Liver (tissue), 3 donors: ENCODE results near the gene RAB11A.
A peak's percentile ranks its signal among the peaks of the same experiment; 100 is the strongest.

Source experiments
- ATF3 ChIP-seq: IDR thresholded peaks from 2 replicates; pipeline ENCODE4 v1.6.1; 2016; ENCODE audit warnings: antibody characterized with exemption
- CTCF ChIP-seq: fragments of 150-350 bp; IDR thresholded peaks from 2 replicates; pipeline ENCODE4 v1.5.1; 2017; ENCODE audit warnings: improper control_type of control experiment, low read depth, low read length; ENCODE audit not compliant: missing input control
- GABPA ChIP-seq, 2 donors: IDR thresholded peaks in 1 of 2; conservative IDR thresholded peaks in 1 of 2; 2 replicates each; pipeline ENCODE4 v1.6.1; 2016; ENCODE audit warnings: antibody characterized with exemption in 2 of 2, mild to moderate bottlenecking in 1 of 2, moderate library complexity in 1 of 2
- HNF4A ChIP-seq, 2 donors: conservative IDR thresholded peaks; 2 replicates each; pipeline ENCODE4 v1.6.1; 2016; ENCODE audit warnings: antibody characterized with exemption in 2 of 2, mild to moderate bottlenecking in 2 of 2
- HNF4G ChIP-seq: IDR thresholded peaks from 2 replicates; pipeline ENCODE4 v1.6.1; 2016; ENCODE audit warnings: antibody characterized with exemption
- JUND ChIP-seq, 2 donors: IDR thresholded peaks; 2 replicates each; pipeline ENCODE4 v1.6.1; 2016; ENCODE audit warnings: antibody characterized with exemption in 2 of 2
- MAX ChIP-seq: IDR thresholded peaks from 2 replicates; pipeline ENCODE4 v1.6.1; 2016; ENCODE audit warnings: antibody characterized with exemption
- NR2F2 ChIP-seq: IDR thresholded peaks from 2 replicates; pipeline ENCODE4 v1.6.1; 2016; ENCODE audit warnings: antibody characterized with exemption
- RAD21 ChIP-seq, 2 donors: IDR thresholded peaks; 2 replicates each; pipeline ENCODE4 v1.6.1; 2016; ENCODE audit warnings: antibody characterized with exemption in 2 of 2, mild to moderate bottlenecking in 2 of 2
- REST ChIP-seq: IDR thresholded peaks from 2 replicates; pipeline ENCODE4 v1.6.1; 2016; ENCODE audit warnings: antibody characterized with exemption, mild to moderate bottlenecking
- SP1 ChIP-seq: IDR thresholded peaks from 2 replicates; pipeline ENCODE4 v1.6.1; 2018; ENCODE audit warnings: antibody characterized with exemption, mild to moderate bottlenecking
- TAF1 ChIP-seq: conservative IDR thresholded peaks from 2 replicates; pipeline ENCODE4 v1.6.1; 2016; ENCODE audit warnings: antibody characterized with exemption, mild to moderate bottlenecking
- YY1 ChIP-seq: IDR thresholded peaks from 2 replicates; pipeline ENCODE4 v1.6.1; 2016; ENCODE audit warnings: antibody characterized with exemption, mild to moderate bottlenecking
- ZBTB33 ChIP-seq: IDR thresholded peaks from 2 replicates; pipeline ENCODE4 v1.6.1; 2016; ENCODE audit warnings: antibody characterized with exemption
- donor health status: healthy.
- donor health status: healthy.

GRCh38 chr15:65869126-65869953, at the start of gene RAB11A:
- TF ChIP-seq CTCF = peak; percentile 4
- TF ChIP-seq HNF4G = no peak
- TF ChIP-seq TAF1 = peak; percentile 54
- no peak for TF ChIP-seq REST
- peak; percentile 98 to 99 for TF ChIP-seq GABPA (IDR thresholded peaks at IDR 0.05 in 1 of 2, conservative IDR thresholded peaks at IDR 0.05 in 1 of 2)
- TF ChIP-seq JUND (IDR thresholded peaks at IDR 0.05) = peak in 1 of 2 donors; percentile 14
- TF ChIP-seq SP1 = peak; percentile 47
- TF ChIP-seq HNF4A (conservative IDR thresholded peaks at IDR 0.05) = peak; percentile 48 to 58
- TF ChIP-seq MAX = peak; percentile 87
- TF ChIP-seq NR2F2 = no peak
- TF ChIP-seq ATF3 = no peak
- peak; percentile 68 for TF ChIP-seq YY1
- TF ChIP-seq ZBTB33 = peak; percentile 74
- TF ChIP-seq RAD21 (IDR thresholded peaks at IDR 0.05) = peak; percentile 46 to 56
